GM12872 (cell line): ENCODE measurements around the gene NMUR2.

ENCODE experiments used
- CTCF ChIP-seq: IDR thresholded peaks from 3 replicates; pipeline ENCODE4 v1.5.1; 2011; ENCODE audit warnings: low read depth, mild to moderate bottlenecking, low read length, moderate library complexity; ENCODE audit not compliant: insufficient read depth

NMUR2 gene

GRCh38 chr5:152405145-152405544, at the start of gene NMUR2:
NMUR2 (minus strand) TSS chr5:152405279; CDS start chr5:152405113, 166 bp downstream.
- TF ChIP-seq CTCF: no peak

- no peak for TF ChIP-seq CTCF
These were observed 38.9 kb upstream of the NMUR2 start for GRCh38 chr5:152443935-152444334.

GRCh38 chr5:152439791-152440190, 34.7 kb upstream of the NMUR2 start:
- TF ChIP-seq CTCF: no peak

- TF ChIP-seq CTCF: no peak
These were observed 32.8 kb upstream of the NMUR2 start for GRCh38 chr5:152437866-152438265.

- TF ChIP-seq CTCF: no peak
These were observed 22.6 kb upstream of the NMUR2 start for GRCh38 chr5:152427721-152428120.

GRCh38 chr5:152425083-152425482, 20.0 kb upstream of the NMUR2 start:
- no peak for TF ChIP-seq CTCF

- no peak for TF ChIP-seq CTCF
These were observed 19.4 kb upstream of the NMUR2 start for GRCh38 chr5:152424501-152424900.

- TF ChIP-seq CTCF: no peak
These were observed 17.0 kb upstream of the NMUR2 start for GRCh38 chr5:152422081-152422480.
